Measurements from ENCODE around the gene PABPC1L.

Gene PABPC1L

DNA sequence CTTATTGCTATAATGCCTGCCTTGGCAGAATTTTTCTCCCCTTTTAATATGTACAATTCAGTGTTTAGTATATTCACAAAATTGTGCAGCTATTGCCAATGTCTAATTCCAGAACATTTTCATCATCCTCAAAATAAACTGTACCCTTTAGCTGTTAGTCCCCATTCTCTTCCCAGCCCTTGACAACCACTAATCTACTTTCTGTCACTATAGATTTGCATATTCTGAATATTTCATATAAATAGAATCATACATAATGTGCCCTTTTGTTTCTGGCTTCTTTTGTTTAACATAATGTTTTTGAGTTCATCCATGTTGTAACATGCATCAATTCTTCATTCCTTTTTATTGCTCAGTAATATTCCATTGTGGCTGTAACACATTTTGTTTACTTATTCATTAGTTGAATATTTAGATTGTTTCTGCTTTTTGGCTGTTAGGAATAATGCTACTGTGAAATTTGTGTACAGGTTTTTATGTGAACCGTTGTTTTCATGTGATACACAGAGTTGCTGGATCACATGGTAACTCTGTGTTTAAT lies 78.8 kb downstream of the PABPC1L start:
- TF ChIP-seq, protein P1, sequence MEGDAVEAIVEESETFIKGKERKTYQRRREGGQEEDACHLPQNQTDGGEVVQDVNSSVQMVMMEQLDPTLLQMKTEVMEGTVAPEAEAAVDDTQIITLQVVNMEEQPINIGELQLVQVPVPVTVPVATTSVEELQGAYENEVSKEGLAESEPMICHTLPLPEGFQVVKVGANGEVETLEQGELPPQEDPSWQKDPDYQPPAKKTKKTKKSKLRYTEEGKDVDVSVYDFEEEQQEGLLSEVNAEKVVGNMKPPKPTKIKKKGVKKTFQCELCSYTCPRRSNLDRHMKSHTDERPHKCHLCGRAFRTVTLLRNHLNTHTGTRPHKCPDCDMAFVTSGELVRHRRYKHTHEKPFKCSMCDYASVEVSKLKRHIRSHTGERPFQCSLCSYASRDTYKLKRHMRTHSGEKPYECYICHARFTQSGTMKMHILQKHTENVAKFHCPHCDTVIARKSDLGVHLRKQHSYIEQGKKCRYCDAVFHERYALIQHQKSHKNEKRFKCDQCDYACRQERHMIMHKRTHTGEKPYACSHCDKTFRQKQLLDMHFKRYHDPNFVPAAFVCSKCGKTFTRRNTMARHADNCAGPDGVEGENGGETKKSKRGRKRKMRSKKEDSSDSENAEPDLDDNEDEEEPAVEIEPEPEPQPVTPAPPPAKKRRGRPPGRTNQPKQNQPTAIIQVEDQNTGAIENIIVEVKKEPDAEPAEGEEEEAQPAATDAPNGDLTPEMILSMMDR (IDR thresholded peaks at IDR 0.05; ENCODE audit: insufficient read depth, low read length, poor library complexity, severe bottlenecking): no peak
- TF ChIP-seq EZH2phosphoT487 (conservative IDR thresholded peaks at IDR 0.05; ENCODE audit: low read length): no peak
- Histone ChIP-seq H3K27ac (ENCODE audit: low read depth, low read length) (no peak overlapping the region), H3K9ac (ENCODE audit: low read length) (no peak overlapping the region), H4K20me1 (ENCODE audit: low read depth, low read length) (peaks cover 14% of the 10 kb centered on the region), H3K4me3 (ENCODE audit: insufficient read depth, low read length, poor library complexity, severe bottlenecking) (no peak overlapping the region), H3K9me2 (replicated peaks; ENCODE audit: insufficient read depth, low read length) (no peaks in the 10 kb centered on the region), H3K9me3 (ENCODE audit: insufficient read depth, low read length) (no peaks in the 10 kb centered on the region), H3F3A (ENCODE audit: insufficient read depth) (peaks cover 19% of the 10 kb centered on the region; the same call in 1 of the 2 replicates), H3K27me3 (ENCODE audit: low read length) (no peaks in the 10 kb centered on the region), H3K79me2 (ENCODE audit: insufficient read depth, low read length) (peaks cover 76% of the 10 kb centered on the region), H3K36me3 (ENCODE audit: low read length) (peaks cover 55% of the 10 kb centered on the region), H2AFZ (ENCODE audit: low read depth, low read length, severe bottlenecking) (no peak overlapping the region), H3K4me2 (ENCODE audit: low read depth, low read length, poor library complexity, severe bottlenecking) (no peak overlapping the region)
